IMR-90 (cell line): ENCODE measurements around the gene SCYL3. TPM values are rescaled to one million over a fixed set of nuclear protein-coding genes. Genes with fewer than 3 reads are reported as not detected.

Experiments used
- ATAC-seq: fragments of 200-7000 bp; cut with Tn5 transposase; 2 replicates; pipeline ENCODE4 v1.9.1; 2020; ENCODE audit warnings: low read depth, mild to moderate bottlenecking, moderate library complexity
- BruUV-seq: library from RNA; stranded (reverse); fragments of 400-500 nt; replicated peaks from 2 replicates; lab custom pipeline; 2021; lab: Mats Ljungman, UMichigan
- CTCF ChIA-PET: fragments of 300-600 bp; formaldehyde crosslinking; extraction: SDS; loops from one replicate; lab custom pipeline; 2021; ENCODE audit warnings: antibody characterized with exemption; lab: Yijun Ruan, JAX
- POLR2A ChIA-PET: fragments of 300-600 bp; sonication (Branson Sonifier 250); formaldehyde crosslinking; loops from one replicate; lab custom pipeline; 2022; ENCODE audit warnings: antibody characterized with exemption; ENCODE audit not compliant: unreplicated experiment; lab: Charles Lee
- DNase-seq: peaks from one replicate; pipeline ENCODE4 v3.0.0; 2013
- H2AFZ ChIP-seq: replicated peaks from 2 replicates; pipeline ENCODE3; 2013; ENCODE audit warnings: low read length, mild to moderate bottlenecking; ENCODE audit not compliant: poor library complexity
- H2AK5ac ChIP-seq: 2 replicates; pipeline ENCODE4 v1.6.1; 2013; ENCODE audit warnings: low read depth, low read length, inconsistent platforms
- H2AK9ac ChIP-seq: replicated peaks from 2 replicates; pipeline ENCODE3; 2013; ENCODE audit warnings: mild to moderate bottlenecking, low read depth, low read length, moderate library complexity; ENCODE audit not compliant: poor library complexity
- H2BK120ac ChIP-seq: 2 replicates; pipeline ENCODE4 v1.6.1; 2013; ENCODE audit warnings: low read depth, low read length, inconsistent platforms
- H2BK15ac ChIP-seq: 3 replicates; pipeline ENCODE4 v1.6.1; 2013; ENCODE audit warnings: low read depth, low read length, inconsistent platforms
- H2BK20ac ChIP-seq: 2 replicates; pipeline ENCODE4 v1.6.1; 2013; ENCODE audit warnings: low read depth, mild to moderate bottlenecking, inconsistent platforms, low read length, moderate library complexity
- H2BK5ac ChIP-seq: 2 replicates; pipeline ENCODE4 v1.6.1; 2013; ENCODE audit warnings: mild to moderate bottlenecking, low read depth, low read length, inconsistent platforms; ENCODE audit not compliant: poor library complexity, severe bottlenecking
- H3K14ac ChIP-seq: replicated peaks from 2 replicates; pipeline ENCODE4 v1.6.1; 2013; ENCODE audit warnings: low read depth, low read length, inconsistent platforms
- H3K18ac ChIP-seq: 2 replicates; pipeline ENCODE4 v1.6.1; 2013; ENCODE audit warnings: low read depth, low read length, control low read depth
- H3K23ac ChIP-seq: 2 replicates; pipeline ENCODE4 v1.6.1; 2013; ENCODE audit warnings: low read depth, low read length, inconsistent platforms
- H3K27ac ChIP-seq: 2 replicates; pipeline ENCODE4 v1.5.1; 2013; ENCODE audit warnings: mild to moderate bottlenecking, control low read depth, low read length; ENCODE audit not compliant: insufficient read depth
- H3K27me3 ChIP-seq: 2 replicates; pipeline ENCODE4 v1.6.1; 2013; ENCODE audit warnings: low read length; ENCODE audit not compliant: control insufficient read depth, insufficient read depth
- H3K36me3 ChIP-seq: 2 replicates; pipeline ENCODE4 v1.6.1; 2013; ENCODE audit warnings: low read length, mixed read lengths; ENCODE audit not compliant: control insufficient read depth, insufficient read depth
- H3K4ac ChIP-seq: 2 replicates; pipeline ENCODE4 v1.6.1; 2013; ENCODE audit warnings: low read depth, low read length, inconsistent platforms
- H3K4me1 ChIP-seq: 2 replicates; pipeline ENCODE4 v1.6.1; 2013; ENCODE audit warnings: low read length, mixed read lengths; ENCODE audit not compliant: control insufficient read depth, insufficient read depth
- H3K4me2 ChIP-seq: 2 replicates; pipeline ENCODE4 v1.6.1; 2013; ENCODE audit warnings: low read depth, mild to moderate bottlenecking, control low read depth, low read length, moderate library complexity
- H3K4me3 ChIP-seq: 2 replicates; pipeline ENCODE4 v1.5.1; 2013; ENCODE audit warnings: low read depth, mild to moderate bottlenecking, control low read depth, low read length, moderate library complexity; ENCODE audit not compliant: insufficient read depth
- H3K56ac ChIP-seq: 2 replicates; pipeline ENCODE4 v1.6.1; 2013; ENCODE audit warnings: low read length, inconsistent platforms; ENCODE audit not compliant: insufficient read depth; ENCODE audit errors: extremely low read depth
- H3K79me1 ChIP-seq, 2 experiments: 2 replicates each; pipeline ENCODE4 v1.6.1; 2013; ENCODE audit warnings: low read length in 2 of 2, inconsistent platforms in 1 of 2, low read depth in 1 of 2
- H3K9ac ChIP-seq: 2 replicates; pipeline ENCODE4 v1.6.1; 2013; ENCODE audit warnings: low read depth, low read length, control low read depth
- H3K9me1 ChIP-seq: 2 replicates; pipeline ENCODE4 v1.6.1; 2013; ENCODE audit warnings: low read length, inconsistent platforms; ENCODE audit not compliant: insufficient read depth
- H3K9me3 ChIP-seq: 2 replicates; pipeline ENCODE4 v1.6.1; 2013; ENCODE audit warnings: low read length; ENCODE audit not compliant: control insufficient read depth, insufficient read depth
- H4K20me1 ChIP-seq: 2 replicates; pipeline ENCODE4 v1.6.1; 2013; ENCODE audit warnings: low read length, inconsistent platforms; ENCODE audit not compliant: insufficient read depth
- H4K5ac ChIP-seq: 2 replicates; pipeline ENCODE4 v1.6.1; 2013; ENCODE audit warnings: mild to moderate bottlenecking, low read depth, low read length, control low read depth
- H4K8ac ChIP-seq, 2 experiments: 2 replicates each; pipeline ENCODE4 v1.6.1; 2013; ENCODE audit warnings: low read depth in 2 of 2, low read length in 2 of 2, control low read depth in 1 of 2, inconsistent platforms in 1 of 2
- H4K91ac ChIP-seq: 2 replicates; pipeline ENCODE4 v1.6.1; 2013; ENCODE audit warnings: low read depth, low read length, inconsistent platforms; ENCODE audit not compliant: insufficient read depth
- BHLHE40 ChIP-seq: fragments of 150-350 bp; IDR thresholded peaks from 2 replicates; pipeline ENCODE4 v1.6.1; 2016; ENCODE audit warnings: mild to moderate bottlenecking, low read depth, low read length
- CEBPB ChIP-seq: IDR thresholded peaks from 2 replicates; pipeline ENCODE4 v1.6.1; 2012; ENCODE audit warnings: low read depth, low read length, improper control_type of control experiment
- CHD1 ChIP-seq: IDR thresholded peaks from 2 replicates; pipeline ENCODE4 v1.6.1; 2012; ENCODE audit warnings: low read depth, low read length, improper control_type of control experiment
- CTCF ChIP-seq: conservative IDR thresholded peaks from 2 replicates; pipeline ENCODE4 v1.5.1; 2012; ENCODE audit warnings: mild to moderate bottlenecking, low read depth, low read length, improper control_type of control experiment
- ELK1 ChIP-seq: fragments of 150-350 bp; IDR thresholded peaks from 2 replicates; pipeline ENCODE4 v1.6.1; 2016; ENCODE audit warnings: low read depth, mild to moderate bottlenecking, low read length, moderate library complexity, borderline replicate concordance
- FOS ChIP-seq: fragments of 150-350 bp; IDR thresholded peaks from 2 replicates; pipeline ENCODE4 v1.6.1; 2016; ENCODE audit warnings: low read depth, low read length
- MAFK ChIP-seq: IDR thresholded peaks from 2 replicates; pipeline ENCODE4 v1.6.1; 2012; ENCODE audit warnings: low read depth, low read length, improper control_type of control experiment
- MAZ ChIP-seq: IDR thresholded peaks from 2 replicates; pipeline ENCODE4 v1.6.1; 2012; ENCODE audit warnings: low read depth, mild to moderate bottlenecking, low read length, improper control_type of control experiment, moderate library complexity, borderline replicate concordance
- MXI1 ChIP-seq: IDR thresholded peaks from 2 replicates; pipeline ENCODE4 v1.6.1; 2012; ENCODE audit warnings: low read depth, mild to moderate bottlenecking, low read length, moderate library complexity, borderline replicate concordance
- NFE2L2 ChIP-seq: fragments of 150-350 bp; IDR thresholded peaks from 2 replicates; pipeline ENCODE4 v1.6.1; 2016; ENCODE audit warnings: low read depth, mild to moderate bottlenecking, low read length
- POLR2A ChIP-seq: IDR thresholded peaks from 2 replicates; pipeline ENCODE4 v1.6.1; 2012; ENCODE audit warnings: mild to moderate bottlenecking, low read depth, low read length
- RAD21 ChIP-seq: IDR thresholded peaks from 2 replicates; pipeline ENCODE4 v1.6.1; 2012; ENCODE audit warnings: low read length, improper control_type of control experiment
- RCOR1 ChIP-seq: IDR thresholded peaks from 2 replicates; pipeline ENCODE4 v1.6.1; 2012; ENCODE audit warnings: mild to moderate bottlenecking, low read length, improper control_type of control experiment; ENCODE audit not compliant: insufficient replicate concordance
- RFX5 ChIP-seq: IDR thresholded peaks from 2 replicates; pipeline ENCODE4 v1.8.0; 2012; ENCODE audit warnings: low read depth, mild to moderate bottlenecking, low read length, moderate library complexity
- SMC3 ChIP-seq: fragments of 150-350 bp; IDR thresholded peaks from 2 replicates; pipeline ENCODE4 v1.6.1; 2016; ENCODE audit warnings: low read depth, mild to moderate bottlenecking, antibody characterized with exemption, low read length, moderate library complexity
- USF2 ChIP-seq: fragments of 150-350 bp; IDR thresholded peaks from 2 replicates; pipeline ENCODE4 v1.6.1; 2017; ENCODE audit warnings: mild to moderate bottlenecking, antibody characterized with exemption, low read length, low read depth
- WGBS, 2 experiments: methylation state at CpG; one replicate each; pipeline versions ENCODE4 v1.1.5 to v1.1.7; 2013; ENCODE audit warnings: missing lambda C conversion rate in 2 of 2; ENCODE audit not compliant: insufficient read length in 1 of 2; ENCODE audit errors: extremely low coverage in 2 of 2; 5-methylcytosine and 5-hydroxymethylcytosine counted together
- dilution Hi-C: fragments of 300-500 bp; cut with HindIII; formaldehyde crosslinking; loops from one replicate; pipeline ENCODE4 v1.14.3; 2018; ENCODE audit warnings: low sequenced_read_pairs; ENCODE audit not compliant: unreplicated experiment
- in situ Hi-C: fragments of 300-500 bp; cut with MboI; formaldehyde crosslinking; loops from 3 replicates; pipeline ENCODE4 v1.14.3; 2019; ENCODE audit warnings: low sequenced_read_pairs, inconsistent platforms, mixed read lengths
- intact Hi-C: fragments of 100-400 bp; cut with micrococcal nuclease; formaldehyde crosslinking; loops from 2 replicates; pipeline ENCODE4 v1.10.0; 2022
- polyA plus RNA-seq, 3 experiments: library from polyadenylated mRNA; depleted of rRNA; stranded (reverse); fragments of >200 nt; gene quantifications; 2 replicates each; pipeline ENCODE4 v1.2.3, GENCODE V29; 2012; ENCODE audit warnings: low replicate concordance in 1 of 3
- total RNA-seq: library from RNA; depleted of rRNA; stranded (reverse); fragments of >200 nt; gene quantifications from 2 replicates; pipeline ENCODE4 v1.2.3, GENCODE V29; 2012

SCYL3 gene
- total and polyA plus RNA-seq, 2 of the 4 experiments (the other 2 are of a cell fraction) = 3.9 to 8.4 TPM

GRCh38 chr1:169904834-169905233 is 11.1 kb upstream of the SCYL3 start:
- H4K91ac ChIP-seq = no peak overlapping the region
- no TSS peak for BruUV-seq
- H2BK120ac ChIP-seq = no peak overlapping the region
- DNase-seq (no peak), ATAC-seq (no peak)
- H3K9ac ChIP-seq = no peak overlapping the region
- H2BK15ac ChIP-seq = no peak overlapping the region
- no peak overlapping the region for H3K4ac ChIP-seq
- peaks cover 2% of the 10 kb centered on the region for H3K27me3 ChIP-seq
- no peak overlapping the region for H2AK5ac ChIP-seq
- intact Hi-C loops (no loop called here), in situ Hi-C loops (no loop called here), dilution Hi-C loops (no loop called here)
- POLR2A ChIA-PET = no interaction called here
- H3K36me3 ChIP-seq = no peaks in the 10 kb centered on the region
- no peak overlapping the region for H3K27ac ChIP-seq
- H2AFZ ChIP-seq = no peak overlapping the region
- no peaks in the 10 kb centered on the region for H3K9me3 ChIP-seq
- H2AK9ac ChIP-seq = no peak overlapping the region
- no peak overlapping the region for H3K18ac ChIP-seq
- H3K23ac ChIP-seq = no peak overlapping the region
- no peak overlapping the region for H4K5ac ChIP-seq
- H3K56ac ChIP-seq = no peak overlapping the region
- CTCF ChIA-PET = no interaction called here
- no peak overlapping the region for H4K8ac ChIP-seq
- TF ChIP-seq SMC3 = no peak
- no peak for TF ChIP-seq FOS
- TF ChIP-seq ELK1 = no peak
- no peak for TF ChIP-seq RAD21
- TF ChIP-seq MXI1 = no peak
- no peak for TF ChIP-seq CEBPB
- TF ChIP-seq RFX5 = no peak
- no peak for TF ChIP-seq BHLHE40
- TF ChIP-seq MAZ = no peak
- no peak for TF ChIP-seq CTCF
- TF ChIP-seq MAFK = no peak
- no peak for TF ChIP-seq CHD1
- no peak for TF ChIP-seq USF2
- TF ChIP-seq NFE2L2 = no peak
- TF ChIP-seq POLR2A = no peak
- no peak for TF ChIP-seq RCOR1
- H2BK5ac ChIP-seq = no peak overlapping the region
- H4K20me1 ChIP-seq = no peaks in the 10 kb centered on the region
- no peak overlapping the region for H3K4me2 ChIP-seq
- H3K9me1 ChIP-seq = no peaks in the 10 kb centered on the region
- no CpG with 5 or more reads among the region's 1 CpG for WGBS, 2 experiments
- no peak overlapping the region for H3K14ac ChIP-seq
- H3K79me1 ChIP-seq = no peaks in the 10 kb centered on the region
- no peak overlapping the region for H3K4me3 ChIP-seq
- H3K4me1 ChIP-seq = no peaks in the 10 kb centered on the region
- H2BK20ac ChIP-seq = no peak overlapping the region
